GM18520 (cell line): Measurements from ENCODE around the gene GLIPR1L1.

ENCODE experiments used
- ATAC-seq: cut with Tn5 transposase; IDR thresholded peaks from one replicate; pipeline ENCODE4 v1.9.1; 2021; ENCODE audit not compliant: unreplicated experiment

Gene GLIPR1L1

DNA sequence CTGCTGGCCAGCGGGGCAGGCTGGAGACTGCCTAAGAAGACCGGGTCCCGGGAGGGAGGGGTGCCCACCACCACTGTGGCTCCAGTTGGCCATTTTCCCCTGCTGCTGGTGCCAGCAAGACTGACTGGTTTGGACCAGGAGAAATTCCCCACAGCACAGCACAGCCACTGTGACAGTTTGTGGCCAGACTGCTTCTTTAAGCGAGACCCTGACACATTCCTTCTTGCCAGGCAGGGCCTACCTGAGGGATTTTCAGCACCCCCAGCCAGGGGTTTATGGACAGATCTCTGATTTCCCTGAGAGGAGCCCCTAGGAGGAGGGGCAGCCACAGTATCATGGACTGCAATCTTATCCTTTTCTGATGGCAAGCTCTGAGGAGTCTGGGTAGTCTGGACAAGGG lies 15.5 kb downstream of the GLIPR1L1 start:
- no peak for ATAC-seq

DNA sequence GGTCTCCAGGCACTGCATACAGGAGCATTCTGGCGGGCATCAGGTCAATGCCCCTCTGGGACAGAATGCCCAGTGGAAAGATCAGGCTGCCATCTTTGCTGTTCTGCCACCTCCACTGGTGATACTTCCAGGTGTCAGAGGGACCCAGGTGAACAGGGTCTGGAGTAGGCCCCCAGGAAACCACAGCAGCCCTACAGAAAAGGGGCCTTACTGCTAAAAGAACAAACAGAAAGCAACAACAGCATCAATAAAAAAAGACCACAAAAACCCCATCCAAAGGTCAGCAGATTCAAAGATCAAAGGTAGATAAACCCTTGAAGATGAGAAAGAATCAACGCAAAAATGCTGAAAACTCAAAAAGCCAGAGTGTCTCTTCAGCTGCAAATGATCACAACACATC lies 15.9 kb downstream of the GLIPR1L1 start:
- ATAC-seq = no peak

GRCh38 chr12:75354011-75354410 lies 19.5 kb downstream of the GLIPR1L1 start:
- no peak for ATAC-seq

- ATAC-seq = no peak
These were observed 26.4 kb downstream of the GLIPR1L1 start for GRCh38 chr12:75360920-75361319.

GRCh38 chr12:75361408-75361807 lies 26.9 kb downstream of the GLIPR1L1 start:
- ATAC-seq = no peak

GRCh38 chr12:75364919-75365318 lies 30.4 kb downstream of the GLIPR1L1 start:
- no peak for ATAC-seq

DNA sequence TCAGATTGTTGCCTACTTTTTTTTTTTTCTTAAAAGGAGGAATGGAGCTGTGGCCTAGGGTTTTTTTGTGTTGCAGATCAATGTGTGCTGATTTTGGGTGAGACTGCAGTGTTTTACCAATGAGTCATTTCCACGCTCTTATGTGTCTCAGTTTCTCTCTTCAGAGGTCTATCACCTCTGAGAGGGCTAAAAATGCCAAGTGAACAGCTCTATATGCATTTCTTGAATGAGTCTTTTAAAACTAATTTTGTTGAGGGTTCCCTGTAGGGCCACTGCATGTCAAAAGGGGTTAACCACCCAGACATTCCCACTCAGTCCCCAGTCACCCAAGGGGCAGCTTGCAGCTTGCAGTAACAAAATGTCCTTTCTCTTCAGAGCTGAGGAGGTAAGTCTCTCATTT lies 32.2 kb downstream of the GLIPR1L1 start:
- peak; percentile 78 for ATAC-seq

DNA sequence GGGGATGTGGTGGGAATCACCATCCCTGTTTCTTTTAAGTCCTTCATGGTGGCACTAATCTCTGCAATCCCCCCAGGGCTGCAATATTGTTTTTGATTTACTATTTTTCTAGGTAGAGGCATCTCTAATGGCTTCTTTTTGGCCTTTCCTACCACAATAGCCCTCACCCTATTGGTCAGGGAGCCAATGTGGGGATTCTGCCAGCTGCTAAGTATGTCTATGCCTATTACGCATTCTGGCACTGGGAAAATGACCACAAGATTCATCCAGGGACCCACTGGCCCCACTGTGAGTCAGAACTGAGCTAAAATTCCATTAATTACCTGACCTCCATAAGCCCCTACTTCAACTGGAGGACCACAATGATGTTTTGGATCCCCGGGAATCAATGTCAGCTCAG lies 40.5 kb downstream of the GLIPR1L1 start:
- no peak for ATAC-seq

DNA sequence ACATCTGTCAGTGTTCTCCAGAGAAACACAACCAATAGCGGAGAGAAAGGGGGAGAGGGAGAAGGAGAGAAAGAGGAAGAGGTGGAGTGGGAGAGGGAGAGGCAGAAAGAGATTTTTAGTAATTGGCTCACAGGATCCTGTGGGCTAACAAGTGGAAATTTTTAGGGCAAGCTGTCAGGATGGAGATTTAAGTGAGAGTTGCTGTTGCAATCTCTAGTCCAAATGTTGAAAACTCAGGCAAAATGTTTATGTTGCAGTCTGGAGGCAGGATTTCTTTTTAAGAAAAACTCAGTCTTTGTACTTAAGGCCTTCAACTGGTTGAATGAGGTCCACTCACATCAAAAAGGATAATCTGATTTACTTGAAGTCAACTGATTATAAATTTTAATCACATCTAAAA lies 43.9 kb downstream of the GLIPR1L1 start:
- no peak for ATAC-seq

DNA sequence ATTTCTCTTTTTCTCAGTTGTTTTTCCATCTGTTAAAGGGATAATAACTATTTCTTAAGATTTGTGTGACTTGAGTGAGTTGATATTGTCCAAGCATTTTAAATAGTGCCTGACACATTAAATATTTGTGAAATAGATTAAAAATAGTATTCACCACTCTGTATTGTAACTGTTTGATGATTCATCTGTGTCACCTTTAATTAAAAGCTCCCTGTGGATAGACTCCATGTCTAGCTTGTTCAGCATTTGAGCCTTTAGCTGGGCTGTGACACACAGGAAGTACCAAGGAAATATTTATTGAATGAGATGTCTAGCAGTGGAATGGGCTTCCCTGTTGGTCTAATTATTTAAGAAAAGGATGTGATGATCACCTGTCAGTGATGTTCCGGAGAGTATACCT lies 54.6 kb downstream of the GLIPR1L1 start:
- no peak for ATAC-seq

GRCh38 chr12:75389706-75390105 lies 55.2 kb downstream of the GLIPR1L1 start:
- no peak for ATAC-seq

- no peak for ATAC-seq
These were observed 55.9 kb downstream of the GLIPR1L1 start for GRCh38 chr12:75390156-75390898.

- ATAC-seq = peak; percentile 96
These were observed 56.5 kb downstream of the GLIPR1L1 start, which contains the start of gene GLIPR1L2 for GRCh38 chr12:75390899-75391538. Gene GLIPR1L2, plus strand, starts transcription at chr12:75391089. Its CDS starts 28 bp downstream, at chr12:75391117.

- no peak for ATAC-seq
These were observed 69.8 kb downstream of the GLIPR1L1 start for GRCh38 chr12:75404231-75404630.

DNA sequence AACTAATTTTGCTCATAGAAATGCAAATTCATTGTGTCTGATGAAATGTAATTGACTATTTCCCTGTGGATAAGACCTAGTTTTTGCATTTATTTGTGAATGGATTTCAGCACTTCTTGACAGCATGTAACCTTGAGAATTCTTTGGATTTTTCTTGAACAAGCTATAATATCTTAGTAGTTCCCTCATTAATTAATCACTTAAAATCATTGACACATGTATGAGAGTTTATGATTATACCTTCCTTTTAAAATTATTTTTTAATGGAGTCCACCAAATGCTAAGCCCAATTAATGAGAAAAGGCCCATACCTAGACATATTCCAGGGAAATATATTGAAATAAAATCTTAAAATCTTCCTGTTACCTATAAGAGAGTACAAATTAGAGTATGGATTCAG lies 73.2 kb downstream of the GLIPR1L1 start:
- ATAC-seq = no peak

GRCh38 chr12:75409830-75410229 lies 75.4 kb downstream of the GLIPR1L1 start:
- ATAC-seq = no peak

DNA sequence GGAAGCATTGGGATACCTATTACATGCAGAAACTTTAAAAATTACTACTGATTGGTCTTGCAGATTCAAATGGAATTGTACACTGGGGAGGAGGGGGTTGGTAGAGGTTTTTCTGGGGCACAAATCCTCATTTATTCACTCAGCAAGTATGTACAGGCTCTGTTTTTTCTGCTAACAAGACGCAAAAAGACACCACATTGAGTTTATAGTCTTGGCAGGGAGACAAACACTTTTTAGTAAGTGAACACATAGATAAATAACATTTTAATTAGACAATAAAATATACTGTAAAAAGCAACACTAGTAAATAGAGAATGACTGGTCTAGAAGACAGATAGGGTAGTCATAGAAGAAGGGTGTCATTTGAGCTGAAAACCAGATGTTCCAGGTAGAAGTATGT lies 80.2 kb downstream of the GLIPR1L1 start:
- no peak for ATAC-seq

DNA sequence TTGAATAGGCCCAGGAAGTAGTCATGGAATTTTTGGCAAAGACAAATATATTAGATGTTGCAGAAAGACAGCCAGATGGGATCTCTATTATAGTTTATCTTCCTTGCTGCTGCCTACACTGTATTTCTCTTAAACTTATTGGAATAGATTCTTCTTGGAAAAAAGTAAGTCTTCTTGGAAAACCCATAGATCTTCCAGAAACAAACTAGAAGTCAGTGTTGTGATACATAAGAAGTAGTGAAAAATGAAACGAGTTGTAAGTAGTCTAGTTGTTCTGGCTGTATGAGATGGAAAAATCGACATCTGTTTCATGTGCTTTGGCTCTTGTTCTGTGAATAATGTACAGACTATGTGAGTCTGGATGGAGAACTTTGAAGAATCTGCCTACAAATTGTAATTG lies 85.4 kb downstream of the GLIPR1L1 start:
- no peak for ATAC-seq
